ENCODE results near the gene STK25.
"Not testable (repeated sequence)": the region's sequence is repeated elsewhere in the genome, so short reads cannot be mapped to it uniquely, and the experiment has no call there.

The STK25 gene

GRCh38 chr2:241539616-241540374, 31.4 kb upstream of the STK25 start:
- no peak for DNase-seq (ENCODE audit: low spot score)

GRCh38 chr2:241538838-241539615, 30.6 kb upstream of the STK25 start:
- DNase-seq (ENCODE audit: low spot score), result no peak

- DNase-seq (ENCODE audit: low spot score), result no peak
Observed at GRCh38 chr2:241535871-241536655, 27.7 kb upstream of the STK25 start.

DNA sequence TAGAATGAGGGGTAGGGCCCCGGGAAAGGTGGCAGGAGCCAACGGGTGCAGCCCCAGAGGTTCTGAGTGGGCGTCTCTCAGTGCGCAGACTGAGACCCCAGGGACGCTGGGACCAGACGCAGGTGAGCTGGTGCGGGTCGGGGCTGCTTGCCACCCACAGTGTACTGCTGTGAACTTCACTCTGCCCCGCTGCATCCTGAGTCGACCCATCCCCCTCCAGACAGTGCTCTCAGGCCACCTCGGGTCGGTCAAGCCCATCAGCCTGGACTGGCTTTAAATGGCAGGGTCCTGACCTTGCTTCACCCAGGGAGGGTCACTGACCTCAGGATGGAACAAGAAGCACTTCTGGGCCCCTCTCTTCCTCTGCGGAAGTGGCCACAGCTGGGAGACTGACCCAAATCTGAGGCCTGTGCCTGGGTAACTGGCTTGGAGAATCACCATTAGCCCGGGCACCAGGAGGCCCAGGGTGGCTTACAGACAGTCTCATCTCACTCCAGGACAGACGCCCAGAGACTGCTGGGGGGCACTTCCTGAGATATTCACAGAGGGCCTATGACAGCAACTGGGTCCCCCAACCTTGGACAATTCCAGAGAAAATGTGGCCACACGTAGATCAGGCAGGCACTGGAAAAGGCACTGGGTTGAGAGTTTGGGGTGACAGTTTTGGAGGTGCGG, 26.5 kb upstream of the STK25 start:
- DNase-seq (ENCODE audit: low spot score), result no peak

DNA sequence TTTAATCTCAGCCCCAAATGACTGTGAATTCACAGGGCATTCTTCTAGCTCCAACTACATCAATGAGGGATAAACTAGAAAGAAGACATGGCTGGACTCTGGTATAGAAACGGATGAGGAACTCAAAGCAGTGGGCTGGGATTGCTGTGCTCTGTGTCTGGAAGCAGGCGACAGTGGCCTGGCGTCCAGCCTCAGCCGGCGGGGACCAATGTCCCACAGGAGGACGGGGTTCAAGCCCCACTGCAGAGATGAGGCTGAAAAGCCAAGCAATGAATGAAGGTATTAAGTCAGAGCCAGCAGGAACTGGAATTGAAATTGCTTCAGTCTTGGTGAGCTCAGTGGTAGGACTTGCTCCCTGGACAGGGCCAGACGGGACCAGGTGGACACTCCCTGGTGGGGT, 25.9 kb upstream of the STK25 start:
- DNase-seq (ENCODE audit: low spot score), result no peak

DNA sequence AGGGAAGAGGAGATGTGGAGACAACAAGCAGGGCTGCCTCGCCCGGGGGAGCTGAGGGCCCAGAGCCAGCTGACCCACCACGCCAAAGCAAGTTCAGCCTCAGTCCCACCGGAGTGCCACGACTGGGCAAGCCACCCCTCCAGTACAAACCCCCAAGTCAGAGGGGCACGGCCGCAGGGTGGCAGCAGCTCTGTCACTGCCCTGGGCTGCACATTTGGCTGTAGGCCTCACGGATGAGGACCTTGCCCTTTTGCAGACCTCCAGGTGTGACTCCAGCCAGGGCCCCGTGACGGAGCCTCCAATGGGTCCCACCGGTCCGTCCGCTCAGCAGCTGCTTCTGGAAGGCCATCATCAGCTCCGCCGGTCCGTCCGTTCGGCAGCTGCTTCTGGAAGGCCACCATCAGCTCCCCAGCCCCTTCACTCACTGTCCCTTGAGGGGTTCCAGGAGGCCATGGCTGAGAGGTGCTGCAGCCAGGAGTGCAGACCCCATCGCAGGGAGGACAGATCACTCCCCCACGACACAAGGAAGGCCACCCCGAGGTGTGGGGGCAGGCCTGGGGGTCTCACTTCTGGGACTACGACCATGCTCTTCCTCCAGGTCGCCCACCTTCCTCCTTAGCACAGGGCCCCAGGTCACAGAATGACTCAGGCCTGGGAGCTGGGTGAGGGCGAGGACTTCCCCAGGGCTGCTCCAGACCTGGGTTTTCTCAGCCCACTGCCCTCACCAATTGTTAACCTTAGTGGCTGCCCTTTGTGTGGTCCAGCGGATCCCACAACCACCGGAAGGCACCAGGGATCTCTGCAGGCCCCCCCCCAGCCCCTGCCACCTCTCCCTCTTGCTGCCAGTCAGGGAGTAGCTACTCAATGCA, 24.6 kb upstream of the STK25 start:
- DNase-seq (ENCODE audit: low spot score), result no peak

DNA sequence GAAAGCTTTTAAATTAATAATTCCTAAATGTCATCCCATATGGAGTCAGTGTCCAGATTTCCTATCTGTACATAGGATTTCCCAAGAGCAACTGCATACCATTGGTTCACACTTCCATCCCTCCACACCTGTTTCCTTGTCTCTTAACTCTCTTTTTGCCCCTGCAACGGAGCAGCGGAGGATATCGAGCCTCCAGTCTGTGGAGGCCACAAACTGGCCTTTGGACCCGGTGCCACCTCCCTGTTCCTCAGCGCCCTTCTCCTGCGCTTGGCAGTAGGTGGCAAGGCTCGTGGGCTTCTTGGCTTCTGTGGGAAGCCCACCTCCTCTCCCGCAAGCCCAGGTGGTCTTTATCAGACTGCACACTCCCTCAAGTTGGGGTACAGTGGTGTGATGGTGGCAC, 23.8 kb upstream of the STK25 start:
- no peak for DNase-seq (ENCODE audit: low spot score)

DNA sequence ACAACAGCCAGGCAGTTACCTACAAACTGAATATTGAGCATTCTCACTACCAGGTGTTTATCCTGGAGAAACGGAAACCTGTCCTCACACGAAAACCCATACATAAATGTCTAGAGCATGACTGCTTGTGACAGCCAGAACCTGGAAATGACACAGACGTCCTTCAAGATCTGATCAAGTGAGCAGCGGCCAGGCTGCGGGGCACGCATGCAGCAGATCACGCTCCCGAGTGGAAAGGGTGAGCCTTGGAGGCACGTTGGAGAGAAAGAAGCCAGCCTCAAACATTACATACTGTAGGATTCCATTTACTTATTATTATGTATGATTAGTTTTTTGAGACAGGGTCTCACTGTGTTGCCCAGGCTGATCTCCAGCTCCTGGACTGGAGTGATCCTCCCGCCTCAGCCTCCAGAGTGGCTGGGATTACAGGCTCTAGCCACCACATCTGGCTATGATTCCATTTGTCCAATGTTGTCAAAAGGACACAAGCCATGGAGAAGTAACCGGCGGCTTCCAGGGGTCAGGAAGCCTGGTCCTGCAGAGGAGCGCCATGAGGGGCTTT, 22.9 kb upstream of the STK25 start:
- no peak for DNase-seq (ENCODE audit: low spot score)

GRCh38 chr2:241530571-241530970, 22.2 kb upstream of the STK25 start:
- DNase-seq (ENCODE audit: low spot score), result no peak

DNA sequence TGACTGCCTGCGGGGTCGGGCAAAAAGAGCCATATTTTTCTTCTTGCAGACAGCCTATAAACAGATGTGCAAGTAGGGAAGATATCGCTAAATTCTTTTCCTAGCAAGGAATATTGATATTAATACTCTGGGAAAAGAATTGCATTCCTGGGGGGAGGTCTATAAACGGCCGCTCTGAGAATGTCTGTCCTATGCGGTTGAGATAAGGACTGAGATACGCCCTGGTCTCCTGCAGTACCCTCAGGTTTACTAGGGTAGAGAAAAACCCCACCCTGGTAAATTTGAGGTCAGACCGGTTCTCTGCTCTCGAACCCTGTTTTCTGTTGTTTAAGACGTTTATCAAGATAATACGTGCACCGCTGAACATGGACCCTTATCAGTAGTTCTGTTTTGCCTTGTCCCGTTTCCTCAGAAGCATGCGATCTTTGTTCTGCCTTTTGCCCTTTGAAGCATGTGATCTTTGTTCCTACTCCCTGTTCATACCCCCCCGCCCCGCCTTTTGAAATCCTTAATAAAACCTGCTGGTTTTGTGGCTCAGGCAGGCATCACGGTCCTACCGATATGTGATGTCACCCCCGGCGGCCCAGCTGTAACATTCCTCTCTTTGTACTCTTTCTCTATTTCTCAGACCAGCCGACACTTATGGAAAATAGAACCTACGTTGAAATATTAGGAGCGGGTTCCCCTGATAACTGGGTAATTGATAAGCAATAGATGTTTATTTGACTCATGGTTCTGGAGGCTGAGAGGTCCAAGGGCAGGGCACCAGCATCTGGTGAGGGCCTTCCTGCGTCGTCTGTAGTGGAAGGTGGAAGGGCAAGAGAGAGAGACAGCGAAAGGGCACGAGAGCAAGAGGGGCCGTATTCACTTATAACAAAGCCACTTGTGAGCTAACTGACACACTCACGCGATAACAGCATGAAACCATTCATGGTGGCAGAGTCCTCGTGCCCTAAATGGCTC, 17.7 kb upstream of the STK25 start:
- not testable (repeated sequence) for DNase-seq (ENCODE audit: low spot score)

- DNase-seq (ENCODE audit: low spot score), result no peak
Observed at GRCh38 chr2:241522477-241522876, 14.1 kb upstream of the STK25 start.

DNA sequence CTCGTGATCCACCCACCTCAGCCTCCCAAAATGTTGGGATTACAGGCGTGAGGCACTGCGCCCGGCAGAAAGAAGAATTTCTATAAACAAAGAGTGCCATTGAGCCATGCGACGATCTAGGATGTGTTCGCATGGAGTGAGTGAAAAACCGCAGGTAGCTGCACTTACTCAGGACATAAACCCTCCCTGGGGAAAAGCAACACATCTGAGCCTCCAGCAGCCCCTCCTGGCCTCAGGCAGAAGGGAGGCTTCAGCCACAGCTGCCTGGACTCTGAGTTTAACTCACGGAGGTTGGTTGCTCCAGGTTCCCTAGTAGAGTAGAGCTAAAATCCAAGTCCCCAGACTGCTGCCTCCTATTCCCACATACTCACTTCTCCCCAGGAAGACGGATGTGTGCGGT, 11.3 kb upstream of the STK25 start:
- peak; percentile 17 for DNase-seq (ENCODE audit: low spot score)

- DNase-seq (ENCODE audit: low spot score), result no peak
Observed at GRCh38 chr2:241517297-241517696, 8.9 kb upstream of the STK25 start.

DNA sequence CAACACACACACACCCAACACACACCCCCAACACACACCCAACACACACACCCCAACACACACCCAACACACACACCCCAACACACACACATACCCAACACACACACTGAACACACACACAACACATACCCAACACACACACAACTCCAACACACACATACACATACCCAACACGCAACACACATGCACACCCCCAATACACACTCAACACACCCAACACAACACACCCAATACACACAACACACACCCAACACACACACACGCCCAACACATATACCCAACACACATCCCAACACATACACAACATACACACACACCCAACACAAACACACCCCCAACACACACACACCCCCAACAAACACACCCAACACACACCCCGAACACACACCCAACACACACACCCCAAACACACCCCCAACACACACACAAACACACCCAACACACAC, 8.2 kb upstream of the STK25 start:
- DNase-seq (ENCODE audit: low spot score), result no peak

DNA sequence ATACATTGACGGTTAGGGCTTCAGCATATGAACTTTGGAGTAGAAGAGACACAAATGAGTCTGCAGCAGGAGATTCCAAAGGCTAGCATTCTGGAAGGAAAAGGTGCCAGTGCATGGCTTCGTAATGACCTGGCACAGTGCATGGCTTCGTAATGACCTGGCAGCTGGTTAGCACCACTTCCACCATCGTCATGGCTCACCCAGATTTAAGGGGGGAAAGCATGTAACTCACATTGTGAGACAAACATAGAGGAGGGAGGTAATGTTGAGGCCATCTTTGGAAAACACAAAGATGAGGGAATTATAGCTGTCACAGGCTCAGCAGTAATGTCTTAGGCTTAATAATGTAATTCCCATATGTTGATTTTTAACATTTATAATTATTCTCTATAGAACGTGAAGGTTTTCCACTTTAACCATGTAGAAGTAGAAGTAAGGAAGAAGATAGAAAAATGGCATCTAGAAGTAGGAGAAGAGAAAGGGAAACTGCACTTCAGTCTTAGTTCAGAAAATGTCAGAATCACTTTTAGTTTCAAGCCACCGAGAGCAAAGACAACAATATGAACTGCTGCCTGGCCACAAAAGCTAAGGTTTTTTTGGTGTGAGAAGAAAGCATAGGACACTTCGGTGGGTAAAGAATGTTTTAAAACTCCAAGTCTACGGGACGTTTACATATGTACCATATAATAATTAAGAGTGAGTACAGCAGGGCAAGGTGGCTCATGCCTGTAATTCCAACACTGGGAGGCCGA, 6.8 kb upstream of the STK25 start:
- peak; percentile 5 for DNase-seq (ENCODE audit: low spot score)

DNA sequence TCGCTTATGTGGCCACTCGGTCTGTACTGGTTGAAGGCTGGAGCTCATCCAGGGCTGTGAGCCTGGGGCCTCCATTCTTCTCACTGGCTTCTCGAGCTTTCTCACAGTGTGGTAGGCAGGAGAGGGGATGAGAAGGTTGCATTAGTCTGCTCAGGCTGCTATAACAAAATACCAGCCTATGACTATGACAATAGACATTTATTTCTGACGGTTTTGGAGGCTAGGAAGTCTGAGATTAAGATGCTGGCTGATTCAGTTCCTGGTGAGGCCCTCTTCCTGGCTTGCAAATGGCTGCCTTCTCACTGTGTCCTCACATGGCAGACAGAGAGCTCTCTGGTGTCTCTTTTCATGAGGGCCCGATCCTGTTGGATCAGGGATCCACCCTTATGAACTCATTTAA, 6.2 kb upstream of the STK25 start:
- peak; percentile 3 for DNase-seq (ENCODE audit: low spot score)

DNA sequence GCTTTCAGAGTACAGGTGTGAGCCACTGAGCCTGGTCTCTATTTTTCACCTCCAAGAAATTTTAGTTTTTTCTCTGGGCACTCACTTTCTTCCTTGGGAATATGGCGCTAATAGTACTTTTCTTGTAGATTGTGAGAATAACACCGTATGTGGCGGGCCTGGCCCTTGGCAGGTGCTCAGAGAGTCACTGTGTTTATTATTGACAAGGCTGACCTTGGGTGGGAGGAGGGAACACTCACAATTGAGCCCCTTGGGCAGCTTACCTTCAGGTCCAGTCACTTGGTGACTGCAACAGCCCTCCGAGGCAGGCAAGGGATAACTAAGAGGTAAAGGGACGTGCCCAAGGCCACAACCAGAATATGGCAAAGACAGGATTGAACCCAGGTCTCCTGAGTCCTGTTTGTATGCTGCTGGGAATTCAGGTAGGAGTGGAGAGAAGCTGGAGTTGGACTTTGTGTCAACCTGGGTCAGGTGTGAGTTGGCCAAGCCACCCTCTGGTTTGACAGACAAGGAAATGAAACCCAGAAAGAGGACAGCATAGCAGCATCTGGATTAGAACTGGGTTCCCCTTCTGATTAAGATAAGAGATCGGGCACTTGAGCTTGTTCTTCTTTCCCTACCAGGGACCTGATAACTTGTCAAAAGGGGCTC, 2.8 kb upstream of the STK25 start:
- no peak for DNase-seq (ENCODE audit: low spot score)

- no peak for DNase-seq (ENCODE audit: low spot score)
Observed at GRCh38 chr2:241509155-241509784, 886 bp upstream of the STK25 start.
